Measurements from ENCODE around the gene MYMK.

DNA sequence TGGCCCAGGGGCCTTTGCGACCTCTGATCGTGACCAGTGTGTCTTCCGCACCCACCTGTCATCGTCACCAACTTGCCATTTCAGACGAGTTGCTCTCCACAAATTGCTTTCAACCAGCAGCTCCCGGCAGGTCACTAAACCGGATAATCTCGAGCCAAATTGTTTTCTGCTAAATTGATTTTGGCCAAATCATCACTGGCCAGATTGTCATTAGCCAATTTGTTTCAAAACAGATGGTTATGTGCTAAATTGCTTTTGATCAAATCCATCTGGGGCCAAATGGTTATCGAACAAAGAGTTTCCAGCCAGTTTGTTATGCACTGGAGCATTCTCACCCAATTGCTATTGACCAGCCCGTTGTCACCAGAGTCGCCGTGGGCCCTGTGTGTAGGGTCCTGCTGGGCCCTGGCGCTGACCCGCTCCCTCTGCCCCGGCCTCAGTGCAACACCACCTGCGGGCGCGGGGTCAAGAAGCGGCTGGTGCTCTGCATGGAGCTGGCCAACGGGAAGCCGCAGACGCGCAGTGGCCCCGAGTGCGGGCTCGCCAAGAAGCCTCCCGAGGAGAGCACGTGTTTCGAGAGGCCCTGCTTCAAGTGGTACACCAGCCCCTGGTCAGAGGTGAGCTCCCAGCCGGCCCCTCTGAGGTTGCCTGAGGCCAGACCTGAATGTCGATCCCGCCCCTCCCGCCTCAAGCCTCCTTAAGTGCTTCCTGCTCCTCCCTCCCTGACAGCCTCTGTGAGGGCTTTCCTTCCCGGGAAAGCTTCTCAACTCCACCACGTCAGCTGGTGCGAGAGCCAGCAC is 45.3 kb upstream of the MYMK start:
- TF ChIP-seq ZFP3 (CRISPR knock-in tag; IDR thresholded peaks at IDR 0.05): no peak
- no peak for TF ChIP-seq ZFP30 (CRISPR knock-in tag; IDR thresholded peaks at IDR 0.05)
- no peak for TF ChIP-seq GLIS3 (CRISPR knock-in tag; IDR thresholded peaks at IDR 0.05)
- no peak for TF ChIP-seq ZNF70 (CRISPR knock-in tag; IDR thresholded peaks at IDR 0.05)
- peak; percentile 67; the same call in 1 of the 2 replicates for TF ChIP-seq TCF4 (CRISPR knock-in tag; IDR thresholded peaks at IDR 0.05; ENCODE audit: borderline replicate concordance)
- TF ChIP-seq CSDC2 (CRISPR knock-in tag; IDR thresholded peaks at IDR 0.05): no peak
- no peak for TF ChIP-seq ZNF8 (CRISPR knock-in tag; IDR thresholded peaks at IDR 0.05)
- TF ChIP-seq ZC3H10 (CRISPR knock-in tag; IDR thresholded peaks at IDR 0.05): no peak
- no peak for TF ChIP-seq ARNTL (CRISPR knock-in tag; IDR thresholded peaks at IDR 0.05; ENCODE audit: borderline replicate concordance, low read depth)
- no peak for TF ChIP-seq ZNF565 (CRISPR knock-in tag; conservative IDR thresholded peaks at IDR 0.05; ENCODE audit: low read depth)

Measured in SK-N-SH treated with all-trans-retinoic acid at 6 μM for 48 hours (cell line).